Caki2 (cell line): ENCODE results near the gene ANKRD44. TPM values are rescaled to one million over a fixed set of nuclear protein-coding genes. Genes with fewer than 3 reads are reported as not detected.

Experiments
- DNase-seq: peaks from one replicate; pipeline ENCODE4 v3.0.0-alpha.2; 2015; ENCODE audit warnings: low read depth
- in situ Hi-C: cut with HindIII; loops from 2 replicates; pipeline ENCODE4 v1.10.0; 2016; ENCODE audit warnings: low sequenced_read_pairs, low pct_unique_long_range_greater_than_20kb, mixed read lengths
- total RNA-seq: library from RNA; depleted of rRNA; stranded (reverse); fragments of >200 nt; shearing (Covaris generic); gene quantifications from 2 replicates; pipeline ENCODE4 v1.2.3, GENCODE V29; 2014; ENCODE audit warnings: low replicate concordance

Gene ANKRD44
- total RNA-seq, 1 experiment from 2014 or later = 26.1 TPM

- DNase-seq = no peak
- in situ Hi-C loops = no loop called here
Observed at GRCh38 chr2:197273485-197273884, 37.1 kb downstream of the ANKRD44 start.

- no peak for DNase-seq
- in situ Hi-C loops = no loop called here
Observed at GRCh38 chr2:197270601-197271000, 40.0 kb downstream of the ANKRD44 start.

GRCh38 chr2:197269815-197270214, 40.8 kb downstream of the ANKRD44 start:
- in situ Hi-C loops = no loop called here

GRCh38 chr2:197268786-197269584, 41.6 kb downstream of the ANKRD44 start:
- DNase-seq = no peak

More at GRCh38 chr2:197269815-197270214, 40.8 kb downstream of the ANKRD44 start:
- DNase-seq = no peak

GRCh38 chr2:197266477-197266876, 44.1 kb downstream of the ANKRD44 start:
- no peak for DNase-seq
- in situ Hi-C loops = no loop called here

More at GRCh38 chr2:197268786-197269584, 41.6 kb downstream of the ANKRD44 start:
- in situ Hi-C loops = no loop called here

GRCh38 chr2:197265924-197266323, 44.7 kb downstream of the ANKRD44 start:
- in situ Hi-C loops = no loop called here
- no peak for DNase-seq

GRCh38 chr2:197265036-197265435, 45.5 kb downstream of the ANKRD44 start:
- no peak for DNase-seq
- in situ Hi-C loops = no loop called here

GRCh38 chr2:197264332-197264731, 46.2 kb downstream of the ANKRD44 start:
- in situ Hi-C loops = no loop called here
- DNase-seq = no peak

DNA sequence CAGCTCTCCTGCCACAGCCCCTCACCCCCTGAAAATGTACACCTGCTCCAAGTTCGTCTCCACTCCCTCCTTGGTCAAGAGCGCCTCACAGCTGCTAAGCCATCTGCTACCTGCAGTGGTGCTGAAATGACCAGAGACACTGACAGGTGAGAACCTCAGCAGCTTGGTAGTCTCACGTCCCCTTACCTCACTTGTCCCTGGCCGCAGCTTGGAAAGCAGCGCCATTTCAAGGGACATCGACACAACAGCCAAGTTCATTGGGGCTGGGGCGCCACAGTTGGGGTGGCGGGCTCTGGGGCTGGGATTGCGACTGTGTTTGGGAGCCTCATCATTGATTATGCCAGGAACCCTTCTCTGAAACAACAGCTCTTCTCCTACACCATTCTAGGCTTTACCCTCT, 47.5 kb downstream of the ANKRD44 start:
- in situ Hi-C loops = no loop called here
- no peak for DNase-seq

- in situ Hi-C loops = no loop called here
- DNase-seq = no peak
Observed at GRCh38 chr2:197261808-197262226, 48.8 kb downstream of the ANKRD44 start.

- no peak for DNase-seq
- in situ Hi-C loops = no loop called here
Observed at GRCh38 chr2:197259470-197259999, 51.0 kb downstream of the ANKRD44 start.

GRCh38 chr2:197258580-197258979, 52.0 kb downstream of the ANKRD44 start:
- in situ Hi-C loops = no loop called here
- DNase-seq = no peak

DNA sequence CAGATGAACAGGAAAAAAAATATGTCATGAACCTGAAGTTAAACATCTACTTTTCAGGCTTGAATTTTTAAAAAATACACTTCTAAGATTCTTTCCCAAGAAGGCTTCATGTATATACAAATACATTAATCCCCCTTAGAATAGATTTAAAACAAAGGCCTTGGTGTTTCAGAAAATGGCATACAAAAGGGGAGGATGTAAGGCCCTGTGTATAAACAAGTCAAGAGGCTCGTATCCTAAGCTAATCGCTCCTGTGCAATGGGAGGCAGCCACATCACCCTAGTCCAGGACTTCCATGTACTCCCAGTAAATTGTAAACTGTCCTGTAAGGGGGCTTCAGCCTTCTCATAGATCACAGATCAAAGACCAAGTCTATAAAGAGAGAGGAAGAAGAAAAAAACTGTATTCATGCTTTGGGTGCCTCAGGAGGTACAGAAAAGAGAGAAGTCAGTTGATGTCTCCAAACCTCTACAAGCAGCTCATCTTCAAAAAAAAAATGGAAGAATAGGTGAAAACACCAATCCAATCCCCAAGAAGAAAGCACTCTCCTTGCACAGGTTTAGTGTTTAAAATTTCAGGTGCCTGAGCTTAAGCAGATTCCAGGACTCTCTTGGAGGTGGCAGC, 53.9 kb downstream of the ANKRD44 start:
- no peak for DNase-seq
- in situ Hi-C loops = no loop called here

- no peak for DNase-seq
- in situ Hi-C loops = no loop called here
Observed at GRCh38 chr2:197256021-197256420, 54.6 kb downstream of the ANKRD44 start.

- in situ Hi-C loops = no loop called here
- no peak for DNase-seq
Observed at GRCh38 chr2:197255543-197255942, 55.0 kb downstream of the ANKRD44 start.

GRCh38 chr2:197254776-197255530, 55.6 kb downstream of the ANKRD44 start:
- no peak for DNase-seq
- in situ Hi-C loops = no loop called here

DNA sequence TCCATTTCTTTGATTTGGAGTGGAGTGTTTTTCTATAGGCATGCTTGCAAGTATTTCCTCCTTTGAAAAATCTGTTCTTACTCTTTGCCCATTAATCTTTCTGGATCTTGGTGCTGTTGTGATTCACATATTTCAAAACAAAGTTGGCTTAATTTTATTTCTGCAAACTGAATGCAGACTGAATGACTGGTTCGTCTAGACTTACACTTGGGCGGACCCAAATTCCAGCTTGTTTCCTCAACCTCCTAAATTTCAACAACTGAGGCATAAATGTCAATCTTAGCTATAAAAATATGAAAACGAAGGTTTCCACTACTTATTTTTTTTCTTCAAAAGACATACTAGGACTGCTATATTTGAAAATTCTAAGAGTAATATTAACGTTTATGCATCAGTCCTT, 59.0 kb downstream of the ANKRD44 start:
- in situ Hi-C loops = no loop called here

GRCh38 chr2:197251163-197251562, 59.4 kb downstream of the ANKRD44 start:
- in situ Hi-C loops = no loop called here
- no peak for DNase-seq

More for the DNA sequence above, 59.0 kb downstream of the ANKRD44 start:
- DNase-seq = no peak

DNA sequence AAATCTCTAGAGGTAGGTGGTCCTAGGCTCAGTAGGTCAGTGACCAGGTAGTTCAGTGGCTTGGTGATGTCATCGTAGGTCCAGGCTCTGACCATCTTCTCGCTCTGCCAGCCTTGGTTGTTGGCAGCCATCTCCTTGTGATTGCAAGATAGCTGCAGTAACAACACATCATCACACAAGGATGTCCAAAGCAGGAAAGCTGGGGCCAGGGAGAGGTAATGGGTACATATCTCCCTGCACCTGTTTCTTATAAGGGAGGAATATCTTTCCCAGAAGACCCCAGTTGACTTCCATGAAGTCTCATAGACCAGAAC, 60.5 kb downstream of the ANKRD44 start:
- DNase-seq = no peak
- in situ Hi-C loops = no loop called here
